Tibial nerve (tissue), 4 donors: ENCODE results near the gene SRP54. TPM values are rescaled to one million over a fixed set of nuclear protein-coding genes. Genes with fewer than 3 reads are reported as not detected.

Experiments used
- DNase-seq, 2 donors: peaks; one replicate each; pipeline ENCODE4 v3.0.0-alpha.2; 2019; ENCODE audit warnings: low spot score in 2 of 2
- H3K27ac ChIP-seq, 4 donors: fragments of 200-600 bp; sonication (generic) in 3 of 4; one replicate each; pipeline ENCODE4 v1.5.1; 2017 to 2019; ENCODE audit warnings: mild to moderate bottlenecking in 1 of 4
- H3K27me3 ChIP-seq, 2 donors: fragments of 200-600 bp; sonication (generic) in 1 of 2; one replicate each; pipeline versions ENCODE4 v1.5.1 to v1.6.0; 2017 to 2019
- H3K36me3 ChIP-seq, 3 donors: fragments of 200-600 bp; sonication (generic); one replicate each; pipeline ENCODE4 v1.5.1; 2018 to 2019
- H3K4me1 ChIP-seq, 4 donors: fragments of 200-600 bp; sonication (generic) in 3 of 4; one replicate each; pipeline ENCODE4 v1.5.1; 2017 to 2019
- H3K4me3 ChIP-seq, 4 donors: fragments of 200-600 bp; sonication (generic) in 3 of 4; one replicate each; pipeline ENCODE4 v1.5.1; 2017 to 2019; ENCODE audit warnings: mild to moderate bottlenecking in 1 of 4, moderate library complexity in 1 of 4
- H3K9me3 ChIP-seq, 4 donors: fragments of 200-600 bp; sonication (generic) in 3 of 4; one replicate each; pipeline ENCODE4 v1.5.1; 2017 to 2019
- EP300 ChIP-seq, 2 donors: sonication (generic); formaldehyde crosslinking; IDR thresholded peaks; one replicate each; pipeline ENCODE4 v1.6.1; 2017; ENCODE audit warnings: antibody characterized with exemption in 2 of 2, mild to moderate bottlenecking in 1 of 2
- POLR2A ChIP-seq, 2 donors: fragments of 450-650 bp; IDR thresholded peaks; one replicate each; pipeline ENCODE4 v1.6.1; 2017; ENCODE audit warnings: antibody characterized with exemption in 2 of 2, mild to moderate bottlenecking in 2 of 2, moderate library complexity in 2 of 2
- WGBS, 2 donors: methylation state at CpG; one replicate each; pipeline ENCODE4 v1.1.5; 2018; 5-methylcytosine and 5-hydroxymethylcytosine counted together
- total RNA-seq, 4 donors: library from RNA; depleted of rRNA; stranded (reverse); fragments of >200 nt; gene quantifications; one replicate each; pipeline ENCODE4 v1.1.0, GENCODE V29; 2016
- TF ChIP-seq, protein P1 (sequence below), 5 experiments: fragments of 200-600 bp in 3 of 5; fragments of 450-650 bp in 2 of 5; sonication (generic) in 3 of 5; IDR thresholded peaks; one replicate each; pipeline ENCODE4 v1.5.1; 2016 to 2019; ENCODE audit warnings: antibody characterized with exemption in 5 of 5, mild to moderate bottlenecking in 3 of 5, moderate library complexity in 2 of 5

Gene SRP54
- total RNA-seq, 4 donors from 2014 or later: 49.0 to 67.7 (median 52.3) TPM

GRCh38 chr14:35072226-35072625 is 89.4 kb downstream of the SRP54 start:
- Histone ChIP-seq H3K4me3 (no peak overlapping the region), H3K9me3 (no peaks in the 10 kb centered on the region), H3K27ac (no peak overlapping the region), H3K4me1 (no peaks in the 10 kb centered on the region), H3K36me3 (peaks cover 0 to 92% (median 0%) of the 10 kb centered on the region in 3 donors), H3K27me3 (no peaks in the 10 kb centered on the region)
- TF ChIP-seq POLR2A (IDR thresholded peaks at IDR 0.05) (no peak), EP300 (IDR thresholded peaks at IDR 0.05) (no peak)
- TF ChIP-seq, protein P1, sequence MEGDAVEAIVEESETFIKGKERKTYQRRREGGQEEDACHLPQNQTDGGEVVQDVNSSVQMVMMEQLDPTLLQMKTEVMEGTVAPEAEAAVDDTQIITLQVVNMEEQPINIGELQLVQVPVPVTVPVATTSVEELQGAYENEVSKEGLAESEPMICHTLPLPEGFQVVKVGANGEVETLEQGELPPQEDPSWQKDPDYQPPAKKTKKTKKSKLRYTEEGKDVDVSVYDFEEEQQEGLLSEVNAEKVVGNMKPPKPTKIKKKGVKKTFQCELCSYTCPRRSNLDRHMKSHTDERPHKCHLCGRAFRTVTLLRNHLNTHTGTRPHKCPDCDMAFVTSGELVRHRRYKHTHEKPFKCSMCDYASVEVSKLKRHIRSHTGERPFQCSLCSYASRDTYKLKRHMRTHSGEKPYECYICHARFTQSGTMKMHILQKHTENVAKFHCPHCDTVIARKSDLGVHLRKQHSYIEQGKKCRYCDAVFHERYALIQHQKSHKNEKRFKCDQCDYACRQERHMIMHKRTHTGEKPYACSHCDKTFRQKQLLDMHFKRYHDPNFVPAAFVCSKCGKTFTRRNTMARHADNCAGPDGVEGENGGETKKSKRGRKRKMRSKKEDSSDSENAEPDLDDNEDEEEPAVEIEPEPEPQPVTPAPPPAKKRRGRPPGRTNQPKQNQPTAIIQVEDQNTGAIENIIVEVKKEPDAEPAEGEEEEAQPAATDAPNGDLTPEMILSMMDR (IDR thresholded peaks at IDR 0.05): no peak
- DNase-seq: no peak
- 92 to 95% methylated on average over 3 of the region's 3 CpGs for WGBS, 2 donors

DNA sequence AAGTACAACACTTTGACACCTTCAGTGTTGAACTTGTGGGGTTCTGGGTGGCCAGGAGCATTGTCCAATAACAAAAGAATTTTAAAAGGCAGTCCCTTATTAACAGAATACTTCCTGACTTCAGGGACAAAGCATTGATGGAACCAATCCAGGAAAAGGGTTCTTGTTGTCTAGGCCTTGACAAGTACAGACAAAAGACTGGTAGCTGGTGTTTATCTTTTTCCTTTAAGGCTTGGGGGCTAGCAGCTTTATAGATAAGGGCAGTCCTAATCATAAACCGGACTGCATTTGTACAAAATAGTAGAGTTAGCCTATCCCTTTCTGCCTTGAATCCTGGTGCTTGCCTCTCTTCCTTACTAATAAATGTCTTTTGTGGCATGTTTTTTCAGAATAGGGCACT is 90.7 kb downstream of the SRP54 start:
- Histone ChIP-seq H3K9me3 (no peaks in the 10 kb centered on the region), H3K4me3 (no peak overlapping the region), H3K27ac (no peak overlapping the region), H3K36me3 (peaks cover 0 to 92% (median 0%) of the 10 kb centered on the region in 3 donors), H3K4me1 (no peaks in the 10 kb centered on the region), H3K27me3 (no peaks in the 10 kb centered on the region)
- WGBS, 2 donors: 91 to 94% methylated on average over 1 of the region's 1 CpG
- no peak for DNase-seq
- TF ChIP-seq POLR2A (IDR thresholded peaks at IDR 0.05): no peak
- TF ChIP-seq, protein P1 (IDR thresholded peaks at IDR 0.05): no peak
- TF ChIP-seq EP300 (IDR thresholded peaks at IDR 0.05): no peak

GRCh38 chr14:35078082-35078481 is 95.3 kb downstream of the SRP54 start:
- 98 to 100% methylated on average over 2 of the region's 2 CpGs for WGBS, 2 donors
- TF ChIP-seq EP300 (IDR thresholded peaks at IDR 0.05) (no peak), POLR2A (IDR thresholded peaks at IDR 0.05) (no peak)
- TF ChIP-seq, protein P1 (IDR thresholded peaks at IDR 0.05): no peak
- H3K4me1 ChIP-seq: no peaks in the 10 kb centered on the region
- peaks cover 0 to 92% (median 0%) of the 10 kb centered on the region in 3 donors for H3K36me3 ChIP-seq
- no peaks in the 10 kb centered on the region for H3K27me3 ChIP-seq
- no peak for DNase-seq
- no peak overlapping the region for H3K27ac ChIP-seq
- no peaks in the 10 kb centered on the region for H3K9me3 ChIP-seq
- no peak overlapping the region for H3K4me3 ChIP-seq

Other genes with a start within 250 kb of the SRP54 start
- gene BAZ1A, start 107.6 kb upstream of the SRP54 start, total RNA-seq: 10 to 100 TPM; 26.0 to 32.6 (median 31.0) TPM
- gene FAM177A1, start 63.3 kb downstream of the SRP54 start, total RNA-seq: 10 to 100 TPM; 24.0 to 74.1 (median 46.3) TPM
- 10 to 100 TPM; 14.9 to 29.7 (median 20.2) TPM for gene PPP2R3C, start 139.0 kb downstream of the SRP54 start, total RNA-seq
- gene PRORP, start 139.6 kb downstream of the SRP54 start, total RNA-seq: 10 to 100 TPM; 20.5 to 31.2 (median 25.8) TPM